ENCODE measurements around the gene LIMS1. TPM values are rescaled to one million over a fixed set of nuclear protein-coding genes. Genes with fewer than 3 reads are reported as not detected.

Gene LIMS1
- total and polyA plus RNA-seq, 2 experiments from 2014 or later, result 28.6 to 36.9 TPM

DNA sequence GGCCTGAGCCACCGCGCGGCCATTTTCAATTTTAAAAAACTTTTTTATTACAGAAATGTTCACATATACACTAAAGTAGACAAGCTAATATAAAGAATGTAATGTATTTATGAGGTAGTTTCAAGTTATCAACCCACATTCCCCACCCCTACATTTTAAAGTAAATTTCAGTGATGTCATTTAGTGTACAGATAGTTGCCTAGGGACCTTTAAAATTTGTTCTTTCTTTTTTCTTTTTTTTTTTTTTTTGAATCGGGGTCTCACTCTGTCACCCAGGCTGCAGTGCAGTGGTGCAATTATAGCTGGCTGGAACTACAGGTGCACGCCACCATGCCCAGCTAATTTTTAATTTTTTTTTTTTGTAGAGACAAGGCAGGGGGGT is 2.6 kb upstream of the LIMS1 start:
- DNase-seq (ENCODE audit: low spot score) (no peak), ATAC-seq (no peak)
- Histone ChIP-seq H3K36me3 (ENCODE audit: insufficient read depth) (no peaks in the 10 kb centered on the region), H3K4me1 (ENCODE audit: insufficient read depth) (peaks cover 9% of the 10 kb centered on the region), H3K27ac (ENCODE audit: low read depth) (no peak overlapping the region), H3K4me2 (no peak overlapping the region), H3K79me2 (replicated peaks; ENCODE audit: insufficient read depth) (peaks cover 23% of the 10 kb centered on the region), H3F3A (replicated peaks; ENCODE audit: low read depth) (no peaks in the 10 kb centered on the region), H3K9me2 (ENCODE audit: insufficient read depth) (no peaks in the 10 kb centered on the region), H2AFZ (no peak overlapping the region), H4K20me1 (replicated peaks; ENCODE audit: insufficient read depth) (peaks cover 13% of the 10 kb centered on the region; the same call in 1 of the 2 replicates), H3K4me3 (no peak overlapping the region), H3K27me3 (ENCODE audit: insufficient read depth) (peaks cover 13% of the 10 kb centered on the region)
- no peaks in the 10 kb centered on the region for H3K36me3 Mint-ChIP-seq (ENCODE audit: low read depth)
- H3K4me1 Mint-ChIP-seq, result peaks cover 15% of the 10 kb centered on the region
- H3K4me3 Mint-ChIP-seq, result no peak overlapping the region
- H3K27me3 Mint-ChIP-seq (ENCODE audit: insufficient read depth, low read depth, poor library complexity), result peaks cover 8% of the 10 kb centered on the region
- TF ChIP-seq ZNF114 (CRISPR knock-in tag; IDR thresholded peaks at IDR 0.05), result no peak
- TF ChIP-seq EZH2phosphoT487 (IDR thresholded peaks at IDR 0.05; ENCODE audit: unreplicated experiment), result no peak
- no peak for TF ChIP-seq STAT1 (IDR thresholded peaks at IDR 0.05; ENCODE audit: unreplicated experiment)
- TF ChIP-seq, protein P1, sequence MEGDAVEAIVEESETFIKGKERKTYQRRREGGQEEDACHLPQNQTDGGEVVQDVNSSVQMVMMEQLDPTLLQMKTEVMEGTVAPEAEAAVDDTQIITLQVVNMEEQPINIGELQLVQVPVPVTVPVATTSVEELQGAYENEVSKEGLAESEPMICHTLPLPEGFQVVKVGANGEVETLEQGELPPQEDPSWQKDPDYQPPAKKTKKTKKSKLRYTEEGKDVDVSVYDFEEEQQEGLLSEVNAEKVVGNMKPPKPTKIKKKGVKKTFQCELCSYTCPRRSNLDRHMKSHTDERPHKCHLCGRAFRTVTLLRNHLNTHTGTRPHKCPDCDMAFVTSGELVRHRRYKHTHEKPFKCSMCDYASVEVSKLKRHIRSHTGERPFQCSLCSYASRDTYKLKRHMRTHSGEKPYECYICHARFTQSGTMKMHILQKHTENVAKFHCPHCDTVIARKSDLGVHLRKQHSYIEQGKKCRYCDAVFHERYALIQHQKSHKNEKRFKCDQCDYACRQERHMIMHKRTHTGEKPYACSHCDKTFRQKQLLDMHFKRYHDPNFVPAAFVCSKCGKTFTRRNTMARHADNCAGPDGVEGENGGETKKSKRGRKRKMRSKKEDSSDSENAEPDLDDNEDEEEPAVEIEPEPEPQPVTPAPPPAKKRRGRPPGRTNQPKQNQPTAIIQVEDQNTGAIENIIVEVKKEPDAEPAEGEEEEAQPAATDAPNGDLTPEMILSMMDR (conservative IDR thresholded peaks at IDR 0.05; ENCODE audit: low read depth in 2 of 2), result no peak
- no peak for TF ChIP-seq CREB1 (CRISPR knock-in tag; IDR thresholded peaks at IDR 0.05; ENCODE audit: low read depth)
- TF ChIP-seq NANOG (IDR thresholded peaks at IDR 0.05; ENCODE audit: borderline replicate concordance), result no peak
- TF ChIP-seq, protein P2, sequence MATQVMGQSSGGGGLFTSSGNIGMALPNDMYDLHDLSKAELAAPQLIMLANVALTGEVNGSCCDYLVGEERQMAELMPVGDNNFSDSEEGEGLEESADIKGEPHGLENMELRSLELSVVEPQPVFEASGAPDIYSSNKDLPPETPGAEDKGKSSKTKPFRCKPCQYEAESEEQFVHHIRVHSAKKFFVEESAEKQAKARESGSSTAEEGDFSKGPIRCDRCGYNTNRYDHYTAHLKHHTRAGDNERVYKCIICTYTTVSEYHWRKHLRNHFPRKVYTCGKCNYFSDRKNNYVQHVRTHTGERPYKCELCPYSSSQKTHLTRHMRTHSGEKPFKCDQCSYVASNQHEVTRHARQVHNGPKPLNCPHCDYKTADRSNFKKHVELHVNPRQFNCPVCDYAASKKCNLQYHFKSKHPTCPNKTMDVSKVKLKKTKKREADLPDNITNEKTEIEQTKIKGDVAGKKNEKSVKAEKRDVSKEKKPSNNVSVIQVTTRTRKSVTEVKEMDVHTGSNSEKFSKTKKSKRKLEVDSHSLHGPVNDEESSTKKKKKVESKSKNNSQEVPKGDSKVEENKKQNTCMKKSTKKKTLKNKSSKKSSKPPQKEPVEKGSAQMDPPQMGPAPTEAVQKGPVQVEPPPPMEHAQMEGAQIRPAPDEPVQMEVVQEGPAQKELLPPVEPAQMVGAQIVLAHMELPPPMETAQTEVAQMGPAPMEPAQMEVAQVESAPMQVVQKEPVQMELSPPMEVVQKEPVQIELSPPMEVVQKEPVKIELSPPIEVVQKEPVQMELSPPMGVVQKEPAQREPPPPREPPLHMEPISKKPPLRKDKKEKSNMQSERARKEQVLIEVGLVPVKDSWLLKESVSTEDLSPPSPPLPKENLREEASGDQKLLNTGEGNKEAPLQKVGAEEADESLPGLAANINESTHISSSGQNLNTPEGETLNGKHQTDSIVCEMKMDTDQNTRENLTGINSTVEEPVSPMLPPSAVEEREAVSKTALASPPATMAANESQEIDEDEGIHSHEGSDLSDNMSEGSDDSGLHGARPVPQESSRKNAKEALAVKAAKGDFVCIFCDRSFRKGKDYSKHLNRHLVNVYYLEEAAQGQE (IDR thresholded peaks at IDR 0.05; ENCODE audit: unreplicated experiment), result no peak
- TF ChIP-seq, protein P3, sequence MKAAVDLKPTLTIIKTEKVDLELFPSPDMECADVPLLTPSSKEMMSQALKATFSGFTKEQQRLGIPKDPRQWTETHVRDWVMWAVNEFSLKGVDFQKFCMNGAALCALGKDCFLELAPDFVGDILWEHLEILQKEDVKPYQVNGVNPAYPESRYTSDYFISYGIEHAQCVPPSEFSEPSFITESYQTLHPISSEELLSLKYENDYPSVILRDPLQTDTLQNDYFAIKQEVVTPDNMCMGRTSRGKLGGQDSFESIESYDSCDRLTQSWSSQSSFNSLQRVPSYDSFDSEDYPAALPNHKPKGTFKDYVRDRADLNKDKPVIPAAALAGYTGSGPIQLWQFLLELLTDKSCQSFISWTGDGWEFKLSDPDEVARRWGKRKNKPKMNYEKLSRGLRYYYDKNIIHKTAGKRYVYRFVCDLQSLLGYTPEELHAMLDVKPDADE (IDR thresholded peaks at IDR 0.05), result no peak
- TF ChIP-seq, protein P4, sequence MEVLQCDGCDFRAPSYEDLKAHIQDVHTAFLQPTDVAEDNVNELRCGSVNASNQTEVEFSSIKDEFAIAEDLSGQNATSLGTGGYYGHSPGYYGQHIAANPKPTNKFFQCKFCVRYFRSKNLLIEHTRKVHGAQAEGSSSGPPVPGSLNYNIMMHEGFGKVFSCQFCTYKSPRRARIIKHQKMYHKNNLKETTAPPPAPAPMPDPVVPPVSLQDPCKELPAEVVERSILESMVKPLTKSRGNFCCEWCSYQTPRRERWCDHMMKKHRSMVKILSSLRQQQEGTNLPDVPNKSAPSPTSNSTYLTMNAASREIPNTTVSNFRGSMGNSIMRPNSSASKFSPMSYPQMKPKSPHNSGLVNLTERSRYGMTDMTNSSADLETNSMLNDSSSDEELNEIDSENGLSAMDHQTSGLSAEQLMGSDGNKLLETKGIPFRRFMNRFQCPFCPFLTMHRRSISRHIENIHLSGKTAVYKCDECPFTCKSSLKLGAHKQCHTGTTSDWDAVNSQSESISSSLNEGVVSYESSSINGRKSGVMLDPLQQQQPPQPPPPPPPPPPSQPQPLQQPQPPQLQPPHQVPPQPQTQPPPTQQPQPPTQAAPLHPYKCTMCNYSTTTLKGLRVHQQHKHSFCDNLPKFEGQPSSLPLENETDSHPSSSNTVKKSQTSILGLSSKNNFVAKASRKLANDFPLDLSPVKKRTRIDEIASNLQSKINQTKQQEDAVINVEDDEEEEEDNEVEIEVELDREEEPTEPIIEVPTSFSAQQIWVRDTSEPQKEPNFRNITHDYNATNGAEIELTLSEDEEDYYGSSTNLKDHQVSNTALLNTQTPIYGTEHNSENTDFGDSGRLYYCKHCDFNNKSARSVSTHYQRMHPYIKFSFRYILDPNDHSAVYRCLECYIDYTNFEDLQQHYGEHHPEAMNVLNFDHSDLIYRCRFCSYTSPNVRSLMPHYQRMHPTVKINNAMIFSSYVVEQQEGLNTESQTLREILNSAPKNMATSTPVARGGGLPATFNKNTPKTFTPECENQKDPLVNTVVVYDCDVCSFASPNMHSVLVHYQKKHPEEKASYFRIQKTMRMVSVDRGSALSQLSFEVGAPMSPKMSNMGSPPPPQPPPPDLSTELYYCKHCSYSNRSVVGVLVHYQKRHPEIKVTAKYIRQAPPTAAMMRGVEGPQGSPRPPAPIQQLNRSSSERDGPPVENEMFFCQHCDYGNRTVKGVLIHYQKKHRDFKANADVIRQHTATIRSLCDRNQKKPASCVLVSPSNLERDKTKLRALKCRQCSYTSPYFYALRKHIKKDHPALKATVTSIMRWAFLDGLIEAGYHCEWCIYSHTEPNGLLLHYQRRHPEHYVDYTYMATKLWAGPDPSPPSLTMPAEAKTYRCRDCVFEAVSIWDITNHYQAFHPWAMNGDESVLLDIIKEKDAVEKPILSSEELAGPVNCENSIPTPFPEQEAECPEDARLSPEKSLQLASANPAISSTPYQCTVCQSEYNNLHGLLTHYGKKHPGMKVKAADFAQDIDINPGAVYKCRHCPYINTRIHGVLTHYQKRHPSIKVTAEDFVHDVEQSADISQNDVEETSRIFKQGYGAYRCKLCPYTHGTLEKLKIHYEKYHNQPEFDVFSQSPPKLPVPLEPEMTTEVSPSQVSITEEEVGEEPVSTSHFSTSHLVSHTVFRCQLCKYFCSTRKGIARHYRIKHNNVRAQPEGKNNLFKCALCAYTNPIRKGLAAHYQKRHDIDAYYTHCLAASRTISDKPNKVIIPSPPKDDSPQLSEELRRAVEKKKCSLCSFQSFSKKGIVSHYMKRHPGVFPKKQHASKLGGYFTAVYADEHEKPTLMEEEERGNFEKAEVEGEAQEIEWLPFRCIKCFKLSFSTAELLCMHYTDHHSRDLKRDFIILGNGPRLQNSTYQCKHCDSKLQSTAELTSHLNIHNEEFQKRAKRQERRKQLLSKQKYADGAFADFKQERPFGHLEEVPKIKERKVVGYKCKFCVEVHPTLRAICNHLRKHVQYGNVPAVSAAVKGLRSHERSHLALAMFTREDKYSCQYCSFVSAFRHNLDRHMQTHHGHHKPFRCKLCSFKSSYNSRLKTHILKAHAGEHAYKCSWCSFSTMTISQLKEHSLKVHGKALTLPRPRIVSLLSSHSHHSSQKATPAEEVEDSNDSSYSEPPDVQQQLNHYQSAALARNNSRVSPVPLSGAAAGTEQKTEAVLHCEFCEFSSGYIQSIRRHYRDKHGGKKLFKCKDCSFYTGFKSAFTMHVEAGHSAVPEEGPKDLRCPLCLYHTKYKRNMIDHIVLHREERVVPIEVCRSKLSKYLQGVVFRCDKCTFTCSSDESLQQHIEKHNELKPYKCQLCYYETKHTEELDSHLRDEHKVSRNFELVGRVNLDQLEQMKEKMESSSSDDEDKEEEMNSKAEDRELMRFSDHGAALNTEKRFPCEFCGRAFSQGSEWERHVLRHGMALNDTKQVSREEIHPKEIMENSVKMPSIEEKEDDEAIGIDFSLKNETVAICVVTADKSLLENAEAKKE (CRISPR knock-in tag; IDR thresholded peaks at IDR 0.05), result no peak
- TF ChIP-seq ZNF331 (CRISPR knock-in tag; IDR thresholded peaks at IDR 0.05; ENCODE audit: low read depth), result no peak
- TF ChIP-seq POLR2AphosphoS5 (IDR thresholded peaks at IDR 0.05; ENCODE audit: low read depth), result no peak
- no peak for TF ChIP-seq EZH2 (IDR thresholded peaks at IDR 0.05; ENCODE audit: low read depth, unreplicated experiment)
- no peak for TF ChIP-seq JUNB (IDR thresholded peaks at IDR 0.05; ENCODE audit: unreplicated experiment)
- H3K27ac Mint-ChIP-seq, result no peak overlapping the region
- no peaks in the 10 kb centered on the region for H3K9me3 Mint-ChIP-seq

Measured in GM23338 (cell line).